ENCODE data around the gene KLHL21. TPM values are rescaled to one million over a fixed set of nuclear protein-coding genes. Genes with fewer than 3 reads are reported as not detected.

The KLHL21 gene
- total RNA-seq, 2 experiments from 2014 or later, result 17.9 to 18.1 TPM

DNA sequence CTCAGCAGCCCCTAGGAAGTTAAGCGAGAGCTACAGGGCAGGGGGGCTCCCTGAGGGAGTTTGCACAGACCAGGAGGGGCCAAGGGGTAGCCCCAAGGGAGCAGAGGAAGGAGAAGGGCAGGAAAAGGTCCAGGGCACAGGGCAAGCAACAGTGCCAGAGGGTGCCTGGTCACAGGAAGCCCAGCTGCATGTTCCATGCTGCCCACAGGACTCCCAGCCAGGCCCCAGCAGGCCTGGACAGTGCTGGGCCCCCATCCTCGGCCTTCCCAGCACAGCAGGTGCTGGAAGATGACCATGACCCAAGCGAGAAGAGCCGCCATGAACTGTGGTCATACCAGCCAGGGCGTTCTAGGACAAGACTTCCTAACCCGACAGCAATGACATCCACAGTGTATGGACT is 11.0 kb downstream of the KLHL21 start:
- peaks cover 26% of the 10 kb centered on the region for H3K36me3 Mint-ChIP-seq (ENCODE audit: low read depth)

DNA sequence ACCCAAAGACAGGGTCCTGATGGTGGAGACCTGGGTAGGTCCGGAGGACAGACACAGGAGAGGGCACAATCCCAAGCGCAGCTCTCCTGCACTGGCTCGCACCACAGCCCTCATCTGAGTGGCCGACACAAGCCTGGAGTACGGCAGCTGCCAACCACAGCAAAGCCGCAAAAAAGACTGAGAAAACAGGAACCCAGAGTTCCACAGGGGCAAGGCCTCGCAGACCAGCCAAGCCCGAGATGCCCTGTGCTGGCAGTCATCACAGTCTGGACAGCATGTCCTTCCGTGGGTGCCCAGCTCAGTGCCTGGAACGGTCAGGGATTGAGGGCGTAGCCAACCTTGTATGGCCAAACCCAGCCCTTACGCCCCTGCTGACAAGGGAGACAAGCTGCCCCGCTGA is 11.4 kb downstream of the KLHL21 start:
- DNase-seq (no peak), ATAC-seq (peak; percentile 26)
- Mint-ChIP-seq H3K27ac (peak overlapping the region; percentile 69), H3K27me3 (no peaks in the 10 kb centered on the region), H3K4me1 (ENCODE audit: low read depth) (peaks cover 21% of the 10 kb centered on the region), H3K36me3 (ENCODE audit: low read depth) (peaks cover 22% of the 10 kb centered on the region), H3K4me3 (no peak overlapping the region), H3K9me3 (no peaks in the 10 kb centered on the region)
- intact Hi-C loops (cut with micrococcal nuclease), result no loop called here
- TF ChIP-seq, protein P1, sequence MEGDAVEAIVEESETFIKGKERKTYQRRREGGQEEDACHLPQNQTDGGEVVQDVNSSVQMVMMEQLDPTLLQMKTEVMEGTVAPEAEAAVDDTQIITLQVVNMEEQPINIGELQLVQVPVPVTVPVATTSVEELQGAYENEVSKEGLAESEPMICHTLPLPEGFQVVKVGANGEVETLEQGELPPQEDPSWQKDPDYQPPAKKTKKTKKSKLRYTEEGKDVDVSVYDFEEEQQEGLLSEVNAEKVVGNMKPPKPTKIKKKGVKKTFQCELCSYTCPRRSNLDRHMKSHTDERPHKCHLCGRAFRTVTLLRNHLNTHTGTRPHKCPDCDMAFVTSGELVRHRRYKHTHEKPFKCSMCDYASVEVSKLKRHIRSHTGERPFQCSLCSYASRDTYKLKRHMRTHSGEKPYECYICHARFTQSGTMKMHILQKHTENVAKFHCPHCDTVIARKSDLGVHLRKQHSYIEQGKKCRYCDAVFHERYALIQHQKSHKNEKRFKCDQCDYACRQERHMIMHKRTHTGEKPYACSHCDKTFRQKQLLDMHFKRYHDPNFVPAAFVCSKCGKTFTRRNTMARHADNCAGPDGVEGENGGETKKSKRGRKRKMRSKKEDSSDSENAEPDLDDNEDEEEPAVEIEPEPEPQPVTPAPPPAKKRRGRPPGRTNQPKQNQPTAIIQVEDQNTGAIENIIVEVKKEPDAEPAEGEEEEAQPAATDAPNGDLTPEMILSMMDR (IDR thresholded peaks at IDR 0.05), result no peak
- POLR2A ChIA-PET, result interaction anchor here (0.9 to 1.8 kb wide), 2 partner anchors 10 to 11 kb away, joined by 3 to 6 read pairs; no protein-coding TSS in a partner anchor
- CTCF ChIA-PET, result interaction anchor here (1.4 kb wide), 1 partner anchor 55 kb away, joined by 4 read pairs; no protein-coding TSS in a partner anchor

More for the DNA sequence above, 11.0 kb downstream of the KLHL21 start:
- intact Hi-C loops (cut with micrococcal nuclease), result no loop called here
- H3K4me3 Mint-ChIP-seq, result no peak overlapping the region
- TF ChIP-seq, protein P1 (IDR thresholded peaks at IDR 0.05), result no peak
- peaks cover 26% of the 10 kb centered on the region for H3K4me1 Mint-ChIP-seq (ENCODE audit: low read depth)
- POLR2A ChIA-PET, result interaction anchor here (0.9 to 1.8 kb wide), 2 partner anchors 10 to 11 kb away, joined by 3 to 6 read pairs; no protein-coding TSS in a partner anchor
- no peaks in the 10 kb centered on the region for H3K27me3 Mint-ChIP-seq
- peak overlapping the region; percentile 46 for H3K27ac Mint-ChIP-seq
- CTCF ChIA-PET, result interaction anchor here (1.4 kb wide), 1 partner anchor 55 kb away, joined by 4 read pairs; no protein-coding TSS in a partner anchor
- ATAC-seq (no peak), DNase-seq (no peak)
- no peaks in the 10 kb centered on the region for H3K9me3 Mint-ChIP-seq

DNA sequence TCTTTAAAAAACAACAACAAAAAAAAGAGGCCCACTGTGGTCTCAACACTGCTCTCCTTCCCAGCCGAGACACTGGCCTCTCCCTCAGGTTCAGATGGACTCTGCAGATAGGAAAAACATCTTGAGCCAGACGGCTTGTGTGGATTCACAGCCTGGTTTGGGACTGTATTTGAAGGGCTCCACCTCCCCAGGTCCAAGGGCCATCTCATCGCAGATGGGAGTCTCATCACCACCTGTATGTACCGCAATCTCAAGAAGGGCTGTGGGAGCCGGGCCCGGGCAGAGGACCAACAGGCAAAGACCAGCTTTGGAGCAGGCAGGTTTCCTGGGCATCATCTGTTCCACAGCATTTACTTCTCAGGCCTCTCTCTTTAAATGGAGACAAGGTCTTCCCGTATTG is 12.6 kb downstream of the KLHL21 start:
- ChIA-PET POLR2A (interaction anchor here (0.6 to 2.0 kb wide), 5 partner anchors 9 to 37 kb away, joined by 3 to 13 read pairs (median 4); partner anchors contain the start of gene ZBTB48), CTCF (interaction anchor here (0.8 to 0.9 kb wide), 2 partner anchors 37 to 56 kb away, joined by 3 read pairs; no protein-coding TSS in a partner anchor)
- ATAC-seq, result no peak
- H3K36me3 Mint-ChIP-seq (ENCODE audit: low read depth), result peaks cover 13% of the 10 kb centered on the region
- H3K9me3 Mint-ChIP-seq, result no peaks in the 10 kb centered on the region
- peaks cover 21% of the 10 kb centered on the region for H3K4me1 Mint-ChIP-seq (ENCODE audit: low read depth)
- intact Hi-C loops (cut with micrococcal nuclease), result no loop called here
- peak overlapping the region; percentile 19 for H3K27ac Mint-ChIP-seq
- TF ChIP-seq, protein P1 (IDR thresholded peaks at IDR 0.05), result no peak
- H3K27me3 Mint-ChIP-seq, result no peaks in the 10 kb centered on the region
- DNase-seq, result no peak
- H3K4me3 Mint-ChIP-seq, result no peak overlapping the region

DNA sequence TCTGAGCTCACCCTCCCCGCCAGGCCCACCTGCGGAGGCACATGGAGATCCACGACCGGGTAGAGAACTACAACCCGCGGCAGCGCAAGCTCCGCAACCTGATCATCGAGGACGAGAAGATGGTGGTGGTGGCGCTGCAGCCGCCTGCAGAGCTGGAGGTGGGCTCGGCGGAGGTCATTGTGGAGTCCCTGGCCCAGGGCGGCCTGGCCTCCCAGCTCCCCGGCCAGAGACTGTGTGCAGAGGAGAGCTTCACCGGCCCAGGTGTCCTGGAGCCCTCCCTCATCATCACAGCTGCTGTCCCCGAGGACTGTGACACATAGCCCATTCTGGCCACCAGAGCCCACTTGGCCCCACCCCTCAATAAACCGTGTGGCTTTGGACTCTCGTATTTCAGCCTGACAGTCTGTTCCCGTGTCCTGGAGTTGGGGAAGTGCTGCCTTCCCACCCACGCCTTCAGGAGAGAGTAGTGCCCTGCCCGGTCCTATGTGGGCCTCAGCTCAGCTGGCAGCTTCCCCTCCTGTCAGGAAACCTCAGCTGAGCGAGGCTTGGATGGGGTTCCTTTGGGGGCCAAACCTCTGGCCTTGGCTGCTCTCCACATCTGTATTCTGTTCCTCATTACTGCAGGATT is 13.7 kb downstream of the KLHL21 start:
- DNase-seq (no peak), ATAC-seq (no peak)
- no peak overlapping the region for H3K4me3 Mint-ChIP-seq
- POLR2A ChIA-PET, result interaction anchor here (0.6 to 2.0 kb wide), 5 partner anchors 9 to 36 kb away, joined by 3 to 13 read pairs (median 4); partner anchors contain the start of gene ZBTB48
- CTCF ChIA-PET, result interaction anchor here (0.8 to 1.1 kb wide), 4 partner anchors 14 to 99 kb away, joined by 3 read pairs; no protein-coding TSS in a partner anchor
- H3K4me1 Mint-ChIP-seq (ENCODE audit: low read depth), result peaks cover 25% of the 10 kb centered on the region
- no peak overlapping the region for H3K27ac Mint-ChIP-seq
- H3K36me3 Mint-ChIP-seq (ENCODE audit: low read depth), result peaks cover 8% of the 10 kb centered on the region
- intact Hi-C loops (cut with micrococcal nuclease), result no loop called here
- H3K9me3 Mint-ChIP-seq, result no peaks in the 10 kb centered on the region
- H3K27me3 Mint-ChIP-seq, result no peaks in the 10 kb centered on the region
- TF ChIP-seq, protein P1 (IDR thresholded peaks at IDR 0.05), result no peak
